DMS114 treated with DMSO at 0.1 percent for 48 hours (cell line): ENCODE results near the gene CNOT2.
"Not testable (repeated sequence)": the region's sequence is repeated elsewhere in the genome, so short reads cannot be mapped to it uniquely, and the experiment has no call there.

Experiments used
- DNase-seq: peaks from one replicate; lab custom pipeline; 2025; ENCODE audit not compliant: unreplicated experiment; lab: John Stamatoyannopoulos, UW

Gene CNOT2

DNA sequence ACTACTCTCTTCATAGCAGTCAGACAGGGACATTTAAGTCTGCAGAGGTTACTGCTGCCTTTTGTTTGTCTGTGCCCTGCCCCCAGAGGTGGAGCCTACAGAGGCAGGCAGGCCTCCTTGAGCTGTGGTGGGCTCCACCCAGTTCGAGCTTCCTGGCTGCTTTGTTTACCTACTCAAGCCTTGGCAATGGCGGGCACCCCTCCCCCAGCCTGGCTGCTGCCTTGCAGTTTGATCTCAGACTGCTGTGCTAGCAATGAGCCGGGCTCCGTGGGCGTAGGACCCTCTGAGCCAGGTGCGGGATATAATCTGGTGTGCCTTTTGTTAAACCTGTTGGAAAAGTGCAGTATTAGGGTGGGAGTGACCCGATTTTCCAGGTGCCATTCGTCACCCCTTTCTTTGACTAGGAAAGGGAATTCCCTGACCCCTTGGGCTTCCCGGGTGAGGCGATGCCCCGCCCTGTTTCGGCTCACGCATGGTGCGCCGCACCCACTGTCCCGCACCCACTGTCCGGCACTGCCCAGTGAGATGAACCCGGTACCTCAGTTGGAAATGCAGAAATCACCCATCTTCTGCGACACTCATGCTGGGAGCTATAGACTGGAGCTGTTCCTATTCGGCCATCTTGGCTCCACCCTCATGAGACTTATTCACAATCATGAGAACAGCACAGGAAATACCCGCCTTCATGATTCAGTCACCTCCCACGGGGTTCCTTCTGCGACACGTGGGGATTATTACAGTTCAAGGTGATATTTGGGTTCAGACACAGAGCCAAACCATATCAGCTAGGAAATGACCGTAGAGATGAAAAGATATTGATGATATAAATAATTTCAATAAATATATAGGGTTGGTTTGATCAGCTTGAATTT, 61.7 kb downstream of the CNOT2 start:
- not testable (repeated sequence) for DNase-seq

- DNase-seq, result no peak
These were observed 62.6 kb downstream of the CNOT2 start for GRCh38 chr12:70305794-70306193.

DNA sequence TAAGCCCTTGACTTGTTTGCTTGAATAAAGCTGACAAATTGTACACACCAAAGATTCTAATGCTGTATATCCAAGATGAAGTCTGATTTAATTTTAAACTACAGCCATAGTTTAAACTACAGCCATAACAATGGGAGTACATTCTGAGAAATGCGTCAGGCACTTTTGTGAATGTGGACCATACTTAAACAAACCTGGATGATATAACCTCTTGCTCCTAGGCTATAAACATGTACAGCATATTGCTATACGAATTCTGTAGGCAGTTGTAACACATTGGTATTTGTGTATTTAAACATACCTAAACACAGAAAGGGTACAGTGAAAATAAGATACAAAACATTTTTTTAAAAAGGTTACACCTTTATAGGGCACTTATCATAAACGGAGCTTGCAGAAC, 63.4 kb downstream of the CNOT2 start:
- no peak for DNase-seq

DNA sequence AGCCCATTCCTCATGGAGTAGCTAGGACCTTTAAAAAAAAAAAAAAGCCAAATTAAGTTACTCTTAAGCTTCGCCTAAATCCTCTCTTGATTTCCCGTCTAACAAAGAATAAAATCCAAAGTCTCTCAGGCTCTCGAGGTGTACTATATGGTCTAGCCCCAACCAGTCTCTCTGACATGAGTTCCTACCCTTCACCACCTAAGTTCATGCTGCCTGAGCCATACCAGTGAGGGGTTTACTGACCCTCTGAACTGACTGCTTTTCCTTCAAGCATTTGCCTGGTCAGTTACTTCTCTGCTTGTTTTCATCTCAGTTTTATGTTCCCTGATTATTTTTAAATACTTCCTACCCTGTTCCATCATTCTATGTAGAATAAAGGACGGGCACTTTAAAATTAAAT, 64.6 kb downstream of the CNOT2 start:
- no peak for DNase-seq

GRCh38 chr12:70309348-70309747, 66.1 kb downstream of the CNOT2 start:
- DNase-seq, result no peak

GRCh38 chr12:70314145-70314544, 70.9 kb downstream of the CNOT2 start:
- DNase-seq, result no peak

- DNase-seq, result no peak
These were observed 74.5 kb downstream of the CNOT2 start for GRCh38 chr12:70317781-70318180.

GRCh38 chr12:70319605-70320004, 76.4 kb downstream of the CNOT2 start:
- DNase-seq, result no peak

DNA sequence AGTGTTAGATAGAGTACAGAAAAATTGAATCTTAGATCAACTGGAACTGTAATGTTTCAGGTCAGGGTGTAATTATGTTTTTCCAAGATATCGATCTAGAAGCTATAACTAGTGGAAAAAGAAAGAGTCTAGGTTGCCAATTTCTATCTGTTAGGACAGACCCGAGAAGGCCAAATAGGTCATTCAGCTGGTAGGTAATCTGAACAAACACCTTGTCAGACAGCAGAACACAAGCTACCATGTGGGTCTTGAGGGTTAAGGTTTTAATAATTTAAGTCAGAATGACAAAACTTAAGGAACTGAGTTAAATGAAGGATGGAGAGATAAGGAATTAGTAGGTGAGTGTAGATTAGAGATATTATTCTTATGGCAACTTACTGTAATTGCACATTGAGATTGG, 78.0 kb downstream of the CNOT2 start:
- no peak for DNase-seq

GRCh38 chr12:70327541-70327940, 84.3 kb downstream of the CNOT2 start:
- no peak for DNase-seq

GRCh38 chr12:70329728-70330127, 86.5 kb downstream of the CNOT2 start:
- DNase-seq, result no peak

- no peak for DNase-seq
These were observed 86.9 kb downstream of the CNOT2 start for GRCh38 chr12:70330158-70330557.

DNA sequence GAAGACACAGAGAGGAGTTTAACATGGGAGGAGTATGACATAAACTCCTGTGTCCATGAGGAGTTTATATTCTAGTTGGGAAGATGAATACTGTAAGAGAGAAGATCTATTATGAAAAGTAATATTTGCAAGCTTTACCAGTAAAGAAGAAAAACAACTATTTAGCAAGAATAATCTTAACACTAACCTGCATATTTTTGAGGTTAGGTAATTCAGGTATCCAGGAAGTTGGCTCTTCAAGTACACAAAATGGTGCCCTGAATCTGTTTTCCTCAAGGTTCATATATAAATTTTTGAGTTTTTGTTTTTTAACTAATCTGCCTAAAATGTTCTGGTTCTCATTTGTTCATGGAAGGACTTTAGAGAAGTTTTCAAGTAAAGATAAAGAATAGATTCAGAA, 89.0 kb downstream of the CNOT2 start:
- DNase-seq, result no peak

DNA sequence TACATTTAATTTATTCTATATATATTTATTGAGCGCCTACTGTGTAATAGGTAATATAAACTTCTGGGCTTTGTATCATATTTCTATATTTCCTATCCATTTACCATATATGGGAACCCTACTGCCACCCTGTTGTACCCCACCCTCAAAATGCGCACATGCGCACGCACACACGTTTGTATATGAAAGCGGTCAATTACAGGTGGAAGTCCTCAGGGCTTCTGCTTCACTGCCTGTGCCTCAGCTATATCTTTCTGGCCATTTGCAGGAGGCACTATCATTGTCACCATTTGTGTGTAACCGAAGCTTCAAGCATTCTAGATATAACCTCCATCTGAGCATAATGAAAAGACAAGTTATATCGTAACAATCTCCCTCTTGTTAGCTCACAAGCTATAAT, 91.5 kb downstream of the CNOT2 start:
- no peak for DNase-seq

DNA sequence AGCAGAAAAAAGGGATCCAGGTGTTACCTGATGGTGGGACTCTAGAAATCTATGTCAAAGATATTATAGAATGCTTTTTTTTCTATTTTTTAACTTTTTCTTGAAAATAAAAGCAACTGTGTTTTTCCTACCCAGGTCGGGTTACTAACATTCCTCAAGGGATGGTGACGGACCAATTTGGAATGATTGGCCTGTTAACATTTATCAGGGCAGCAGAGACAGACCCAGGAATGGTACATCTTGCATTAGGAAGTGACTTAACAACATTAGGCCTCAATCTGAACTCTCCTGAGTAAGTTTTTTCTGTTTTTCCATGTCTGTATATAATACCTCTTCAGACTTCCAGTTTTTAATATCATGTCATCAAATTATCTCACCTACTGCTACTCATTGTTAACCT, 95.3 kb downstream of the CNOT2 start:
- DNase-seq, result no peak

DNA sequence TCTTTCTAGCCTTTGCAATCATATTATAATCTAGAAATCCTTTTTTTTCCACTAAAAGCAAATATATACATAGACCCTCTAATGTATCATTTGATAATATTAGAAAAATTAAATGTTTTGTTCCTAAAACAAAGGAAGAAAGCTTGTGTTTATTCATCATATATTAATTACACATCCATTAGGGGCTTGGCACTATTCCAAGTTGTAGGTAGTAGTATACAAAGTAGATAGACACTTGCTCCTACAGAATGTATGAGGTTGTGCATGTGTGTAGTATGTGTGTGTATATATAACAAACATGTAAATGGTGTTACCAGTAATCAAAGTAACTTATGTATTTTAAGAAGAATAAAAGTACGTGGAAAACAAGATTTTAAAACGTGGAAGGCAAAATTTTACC, 107.8 kb downstream of the CNOT2 start:
- no peak for DNase-seq

GRCh38 chr12:70353780-70354660, 110.8 kb downstream of the CNOT2 start:
- DNase-seq, result no peak

DNA sequence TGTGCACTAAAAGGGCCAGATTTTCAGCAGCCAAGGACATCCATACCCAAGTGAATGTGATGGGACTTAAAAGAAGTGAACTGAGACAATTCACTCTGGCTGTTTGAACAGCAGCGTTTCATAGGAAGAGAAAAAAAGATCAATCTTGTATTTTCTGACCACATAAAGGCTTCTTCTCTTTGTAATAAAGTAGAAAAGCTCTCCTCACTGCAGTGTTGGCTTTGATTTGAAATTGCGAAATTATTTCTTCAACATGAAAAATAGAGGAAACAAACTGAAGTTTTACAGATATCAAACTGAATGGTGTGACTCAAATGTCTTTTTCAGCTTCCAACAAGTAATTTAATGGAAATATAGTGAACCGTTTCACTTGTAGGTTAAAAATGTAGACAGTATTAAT, 111.6 kb downstream of the CNOT2 start:
- no peak for DNase-seq

DNA sequence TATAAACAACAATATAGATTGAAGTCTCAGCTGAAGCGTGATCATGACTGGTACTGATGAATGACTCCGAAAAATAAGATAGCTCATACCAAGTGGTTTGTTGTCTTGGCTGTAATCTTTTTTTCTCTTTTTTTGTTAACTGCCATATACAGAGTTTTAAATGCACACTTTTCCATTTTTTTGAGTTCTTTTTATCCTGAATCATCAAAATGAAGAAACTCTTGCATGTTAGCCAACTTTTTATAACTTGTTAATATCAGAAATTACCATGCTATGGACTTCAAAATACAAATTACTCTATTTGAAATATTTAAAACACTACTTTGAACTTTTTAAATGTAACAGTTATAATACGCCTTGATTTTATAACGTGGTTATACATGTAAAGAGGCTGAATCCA, 112.7 kb downstream of the CNOT2 start:
- DNase-seq, result no peak

DNA sequence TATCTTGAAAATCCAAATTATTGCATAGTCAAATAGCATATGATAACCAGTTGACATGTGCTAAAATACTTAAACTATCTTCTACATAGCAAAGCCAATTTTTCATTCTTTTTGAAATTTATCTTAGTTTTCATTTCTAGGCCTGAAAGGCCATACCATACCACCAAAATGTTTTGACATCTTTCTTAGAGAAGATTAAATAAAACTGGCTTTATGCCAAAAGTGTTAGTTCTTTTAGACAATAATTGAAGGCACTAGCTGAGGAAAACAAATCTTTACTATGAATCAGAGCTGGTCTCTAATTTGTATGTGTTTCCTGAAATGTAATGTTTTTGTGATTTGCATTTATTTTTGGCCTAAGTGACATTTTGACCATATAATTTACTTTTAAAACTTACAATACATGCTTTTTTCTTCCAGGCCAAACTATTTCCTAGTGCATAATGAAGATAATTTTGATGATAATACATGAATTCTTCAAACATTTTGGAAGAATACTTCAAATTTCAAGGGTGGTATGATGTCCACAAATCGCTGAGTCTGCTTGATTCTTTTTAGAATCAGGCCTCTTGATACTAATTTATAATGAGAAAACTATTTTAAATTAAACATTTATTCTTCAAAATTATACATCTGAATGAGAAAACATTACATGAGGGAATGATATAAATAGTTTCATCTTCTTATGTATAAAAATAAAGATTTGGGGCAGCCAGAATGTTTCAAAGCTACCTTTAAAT, 116.4 kb downstream of the CNOT2 start:
- DNase-seq, result no peak

- DNase-seq, result no peak
These were observed 117.0 kb downstream of the CNOT2 start for GRCh38 chr12:70360218-70360617.
